ENCODE results near the gene CROT. TPM values are rescaled to one million over a fixed set of nuclear protein-coding genes. Genes with fewer than 3 reads are reported as not detected.

CROT gene
- 10 to 100 TPM in 1 of 9 donors, 1 to 10 TPM in 8; 6.8 to 10.2 (median 9.1) TPM for total RNA-seq
- polyA plus RNA-seq, result 1 to 10 TPM; 5.7 to 6.8 TPM
- long read RNA-seq, donor 1, transcript CROT-201 (18 exons, 3,175 nt), result major isoform, 7 of 15 reads
- long read RNA-seq, donor 1, partial matches to known transcripts, result 3 of 15 reads
- long read RNA-seq, donor 1, other reads (novel, unspliced or antisense), result 3 of 15 reads
- long read RNA-seq, donor 2, transcript CROT-201 (18 exons, 3,175 nt), result major isoform, 19 of 24 reads
- long read RNA-seq, donor 2, partial matches to known transcripts, result 2 of 24 reads
- long read RNA-seq, donor 2, other reads (novel, unspliced or antisense), result 1 of 24 reads
- long read RNA-seq, donor 3, transcript CROT-201 (18 exons, 3,175 nt), result major isoform, 11 of 14 reads
- long read RNA-seq, donor 3, partial matches to known transcripts, result 0 of 14 reads
- long read RNA-seq, donor 3, other reads (novel, unspliced or antisense), result 3 of 14 reads

GRCh38 chr7:87345166-87345927 lies at the start of gene CROT:
Gene CROT (plus strand): TSS chr7:87345664. CDS start chr7:87349069, 3,405 bp downstream.
- peak in 1 of 2 donors; percentile 92 for TF ChIP-seq POLR2A (IDR thresholded peaks at IDR 0.05)
- TF ChIP-seq CTCF (IDR thresholded peaks at IDR 0.05), result peak in 2 of 12 donors; percentile 2 to 12
- Histone ChIP-seq H3K36me3 (peaks cover 0 to 36% (median 24%) of the 10 kb centered on the region in 9 donors), H3K27me3 (no peaks in the 10 kb centered on the region), H3K27ac (peak within 1 kb of the TSS; percentile 29 to 92 (median 84)), H3K9me3 (no peaks in the 10 kb centered on the region), H3K4me3 (peak within 1 kb of the TSS; percentile 48 to 92 (median 73)), H3K4me1 (peaks cover 0 to 33% (median 13%) of the 10 kb centered on the region in 12 donors)
- intact Hi-C loops (cut with DNase I), result loop anchor here in 3 of 10 donors (5.0 to 10.0 kb wide), 3 partner anchors 62 to 529 kb away; partner anchors contain the start of genes DMTF1 (in 2 of the 3), DBF4 (in 1 of the 3) and SLC25A40 (in 1 of the 3)
- 0% methylated on average over 23 to 53 of the region's 53 CpGs for WGBS, 4 donors
- peak; percentile 100 for ATAC-seq
- DNase-seq, result peak; percentile 97 to 99 (median 98)

GRCh38 chr7:87300756-87301155 lies 44.7 kb upstream of the CROT start:
- H3K27me3 ChIP-seq, result peaks cover 0 to 4% (median 0%) of the 10 kb centered on the region in 9 donors
- TF ChIP-seq CTCF (IDR thresholded peaks at IDR 0.05) (no peak), POLR2A (IDR thresholded peaks at IDR 0.05) (no peak)

GRCh38 chr7:87310790-87311419 lies 34.6 kb upstream of the CROT start:
- 76 to 83% (median 77%) methylated on average over 4 of the region's 4 CpGs for WGBS, 4 donors
- H3K4me1 ChIP-seq, result no peaks in the 10 kb centered on the region
- H3K9me3 ChIP-seq, result no peaks in the 10 kb centered on the region
- H3K27me3 ChIP-seq, result no peaks in the 10 kb centered on the region
- TF ChIP-seq CTCF (IDR thresholded peaks at IDR 0.05), result no peak
- TF ChIP-seq POLR2A (IDR thresholded peaks at IDR 0.05), result no peak
- DNase-seq (no peak), ATAC-seq (no peak)
- H3K4me3 ChIP-seq, result no peak overlapping the region
- intact Hi-C loops (cut with DNase I), result loop anchor here in 8 of 10 donors (2.0 to 10.0 kb wide), 5 partner anchors 106 to 576 kb away; no protein-coding TSS in a partner anchor
- no peak overlapping the region for H3K27ac ChIP-seq
- H3K36me3 ChIP-seq, result no peaks in the 10 kb centered on the region

More at GRCh38 chr7:87300756-87301155, 44.7 kb upstream of the CROT start:
- intact Hi-C loops (cut with DNase I), result no loop called here
- no peaks in the 10 kb centered on the region for H3K36me3 ChIP-seq
- no peak for DNase-seq
- no peaks in the 10 kb centered on the region for H3K4me1 ChIP-seq
- ATAC-seq, result no peak
- H3K4me3 ChIP-seq, result no peak overlapping the region
- H3K9me3 ChIP-seq, result peaks cover 0 to 28% (median 0%) of the 10 kb centered on the region in 12 donors
- H3K27ac ChIP-seq, result no peak overlapping the region
